ENCODE measurements around the gene MYMK.

DNA sequence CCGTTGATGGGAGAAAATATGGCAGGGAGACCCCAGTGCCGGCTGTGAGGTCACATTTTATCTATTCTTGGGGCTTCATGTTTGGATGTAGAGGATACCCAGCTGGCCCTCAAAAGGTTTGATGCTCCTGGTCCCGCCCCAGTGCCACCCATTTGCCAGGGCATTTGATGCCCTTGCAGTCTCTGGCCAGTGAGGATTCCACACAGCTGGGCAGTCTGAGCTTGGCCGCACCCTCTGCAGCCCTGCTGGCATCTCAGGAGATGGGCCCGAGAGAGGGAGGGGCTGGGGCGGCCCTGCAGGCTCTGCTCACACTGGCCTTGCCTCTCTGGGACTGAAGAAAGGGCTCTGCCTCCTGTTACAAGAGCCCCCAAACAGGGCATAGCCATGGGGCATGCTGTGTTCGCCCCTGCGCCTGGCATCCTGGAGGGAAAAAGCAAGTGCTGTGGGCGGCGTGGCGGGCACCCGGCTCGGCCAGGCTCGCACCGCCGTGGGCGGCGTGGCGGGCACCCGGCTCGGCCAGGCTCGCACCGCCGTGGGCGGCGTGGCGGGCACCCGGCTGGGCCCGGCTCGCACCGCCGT, 37.3 kb upstream of the MYMK start:
- TF ChIP-seq ELF4 (IDR thresholded peaks at IDR 0.05) (no peak), NFRKB (IDR thresholded peaks at IDR 0.05) (no peak), SUZ12 (IDR thresholded peaks at IDR 0.05) (no peak), FOXK2 (IDR thresholded peaks at IDR 0.05) (no peak)

Measured in HEK293T (cell line).